GM06990 (cell line): ENCODE results near the gene PDX1.

Source experiments
- DNase-seq: peaks from one replicate; pipeline ENCODE4 v3.0.0-alpha.2; 2011; ENCODE audit not compliant: insufficient read length; ENCODE audit errors: extremely low read depth
- H3K27me3 ChIP-seq: replicated peaks from 2 replicates; pipeline ENCODE4 v1.6.0; 2011; ENCODE audit warnings: low read length; ENCODE audit not compliant: control insufficient read depth, insufficient read depth
- H3K36me3 ChIP-seq: 2 replicates; pipeline ENCODE4 v1.5.1; 2011; ENCODE audit warnings: low read length; ENCODE audit not compliant: control insufficient read depth, insufficient read depth
- H3K4me3 ChIP-seq: replicated peaks from 2 replicates; pipeline ENCODE4 v1.5.1; 2011; ENCODE audit warnings: low read depth, mild to moderate bottlenecking, control low read depth, low read length
- TF ChIP-seq, protein P1 (sequence below): IDR thresholded peaks from 2 replicates; pipeline ENCODE4 v1.5.1; 2011; ENCODE audit warnings: low read length, control low read depth, mild to moderate bottlenecking, inconsistent platforms; ENCODE audit not compliant: insufficient read depth, poor library complexity, severe bottlenecking

PDX1 gene

DNA sequence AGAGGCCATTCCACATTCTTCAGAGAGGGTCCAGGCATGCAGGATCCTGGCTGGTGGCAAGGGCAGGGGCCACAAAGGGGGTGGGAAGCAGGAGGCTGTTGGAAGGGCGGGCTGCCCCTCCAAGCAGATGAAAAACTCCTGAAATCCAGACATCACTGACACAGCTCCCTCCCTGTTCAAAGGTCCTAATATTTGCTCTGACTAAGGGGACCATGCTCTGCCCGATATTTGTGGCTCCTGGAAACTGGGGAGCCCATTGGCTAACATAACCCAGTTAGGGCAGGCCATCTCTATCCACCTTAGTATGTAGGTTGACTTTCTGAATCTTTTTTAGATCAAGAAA lies 52.6 kb downstream of the PDX1 start:
- H3K36me3 ChIP-seq: no peaks in the 10 kb centered on the region
- H3K27me3 ChIP-seq: peaks cover 5% of the 10 kb centered on the region
- DNase-seq: no peak
- no peak overlapping the region for H3K4me3 ChIP-seq
- TF ChIP-seq, protein P1, sequence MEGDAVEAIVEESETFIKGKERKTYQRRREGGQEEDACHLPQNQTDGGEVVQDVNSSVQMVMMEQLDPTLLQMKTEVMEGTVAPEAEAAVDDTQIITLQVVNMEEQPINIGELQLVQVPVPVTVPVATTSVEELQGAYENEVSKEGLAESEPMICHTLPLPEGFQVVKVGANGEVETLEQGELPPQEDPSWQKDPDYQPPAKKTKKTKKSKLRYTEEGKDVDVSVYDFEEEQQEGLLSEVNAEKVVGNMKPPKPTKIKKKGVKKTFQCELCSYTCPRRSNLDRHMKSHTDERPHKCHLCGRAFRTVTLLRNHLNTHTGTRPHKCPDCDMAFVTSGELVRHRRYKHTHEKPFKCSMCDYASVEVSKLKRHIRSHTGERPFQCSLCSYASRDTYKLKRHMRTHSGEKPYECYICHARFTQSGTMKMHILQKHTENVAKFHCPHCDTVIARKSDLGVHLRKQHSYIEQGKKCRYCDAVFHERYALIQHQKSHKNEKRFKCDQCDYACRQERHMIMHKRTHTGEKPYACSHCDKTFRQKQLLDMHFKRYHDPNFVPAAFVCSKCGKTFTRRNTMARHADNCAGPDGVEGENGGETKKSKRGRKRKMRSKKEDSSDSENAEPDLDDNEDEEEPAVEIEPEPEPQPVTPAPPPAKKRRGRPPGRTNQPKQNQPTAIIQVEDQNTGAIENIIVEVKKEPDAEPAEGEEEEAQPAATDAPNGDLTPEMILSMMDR: no peak

DNA sequence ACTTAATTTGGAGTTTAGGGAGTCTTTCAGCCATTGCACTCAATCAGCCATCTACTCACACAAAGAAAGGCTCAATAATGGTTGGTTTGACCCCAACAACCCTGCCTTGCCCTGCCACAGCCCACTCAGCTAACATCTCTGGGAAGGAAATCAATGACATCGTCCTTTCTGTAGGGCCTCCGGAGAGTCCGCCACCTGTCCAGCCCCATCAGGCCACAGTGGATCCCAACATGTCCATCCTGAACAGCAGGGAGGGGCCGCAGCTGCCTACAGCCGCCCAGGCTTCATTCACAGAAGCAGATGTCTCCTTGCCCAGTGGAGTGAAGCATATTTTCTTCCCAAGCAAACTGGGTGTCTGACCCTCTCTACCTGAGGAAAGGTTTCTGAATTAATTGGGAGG lies 53.5 kb downstream of the PDX1 start:
- Histone ChIP-seq H3K36me3 (no peaks in the 10 kb centered on the region), H3K27me3 (peaks cover 5% of the 10 kb centered on the region), H3K4me3 (no peak overlapping the region)
- TF ChIP-seq, protein P1: no peak
- DNase-seq: no peak

DNA sequence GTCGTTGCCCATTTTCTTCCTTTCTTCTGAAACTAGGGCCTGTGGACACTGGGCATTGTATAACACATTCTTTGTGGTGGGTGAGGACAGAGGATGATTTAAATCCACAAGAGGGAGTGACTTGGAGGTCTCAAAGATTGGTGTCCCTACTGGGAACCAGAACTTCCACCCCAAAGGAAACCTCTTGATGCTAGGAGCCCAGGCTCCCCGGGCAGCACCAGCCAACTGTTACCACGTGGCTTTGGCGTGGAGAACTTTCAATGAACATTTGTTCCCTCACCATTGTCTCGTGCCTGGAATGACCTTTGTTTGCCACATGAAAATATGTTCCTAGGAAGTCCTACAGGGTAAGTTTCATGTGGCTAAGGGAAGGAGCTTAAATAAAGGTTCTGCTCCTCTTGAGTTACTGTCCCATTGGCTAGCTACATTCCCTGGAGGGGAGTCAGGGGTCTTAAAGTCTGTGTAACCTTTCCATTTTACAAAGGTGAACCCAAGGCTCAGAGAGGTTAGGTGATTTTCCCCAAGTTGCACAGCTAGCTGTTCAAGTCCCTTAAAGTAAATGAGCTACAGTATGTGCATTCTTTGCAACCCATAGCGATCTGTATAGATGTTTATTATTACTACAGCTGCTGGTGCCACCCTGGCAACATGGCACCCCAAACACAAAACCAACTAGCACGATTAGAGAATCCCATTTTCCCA lies 54.3 kb downstream of the PDX1 start:
- TF ChIP-seq, protein P1: no peak
- DNase-seq: no peak
- Histone ChIP-seq H3K27me3 (peaks cover 5% of the 10 kb centered on the region), H3K36me3 (no peaks in the 10 kb centered on the region), H3K4me3 (no peak overlapping the region)
